HepG2 (cell line): ENCODE results near the gene SERPINA6.
"Not testable (repeated sequence)": the region's sequence is repeated elsewhere in the genome, so short reads cannot be mapped to it uniquely, and the experiment has no call there.

ENCODE experiments used
- MXI1 ChIP-seq: IDR thresholded peaks from 3 replicates; pipeline ENCODE4 v1.6.1; 2012; ENCODE audit warnings: low read depth, low read length, inconsistent platforms, borderline replicate concordance
- ZNF747 ChIP-seq: sonication (generic); formaldehyde crosslinking; IDR thresholded peaks from 2 replicates; pipeline ENCODE4 v1.8.1; 2023; ENCODE audit warnings: missing genetic modification reagents, mild to moderate bottlenecking, borderline replicate concordance

GRCh38 chr14:94346065-94346786 lies 23.1 kb upstream of the SERPINA6 start:
- not testable (repeated sequence) for TF ChIP-seq ZNF747, MXI1
